GM18867 (cell line): ENCODE data around the gene CD320.
"Not testable (repeated sequence)": the region's sequence is repeated elsewhere in the genome, so short reads cannot be mapped to it uniquely, and the experiment has no call there.

Experiments used
- ATAC-seq: cut with Tn5 transposase; IDR thresholded peaks from one replicate; pipeline ENCODE4 v1.9.1; 2021; ENCODE audit warnings: mild to moderate bottlenecking, moderate library complexity; ENCODE audit not compliant: unreplicated experiment

Gene CD320

DNA sequence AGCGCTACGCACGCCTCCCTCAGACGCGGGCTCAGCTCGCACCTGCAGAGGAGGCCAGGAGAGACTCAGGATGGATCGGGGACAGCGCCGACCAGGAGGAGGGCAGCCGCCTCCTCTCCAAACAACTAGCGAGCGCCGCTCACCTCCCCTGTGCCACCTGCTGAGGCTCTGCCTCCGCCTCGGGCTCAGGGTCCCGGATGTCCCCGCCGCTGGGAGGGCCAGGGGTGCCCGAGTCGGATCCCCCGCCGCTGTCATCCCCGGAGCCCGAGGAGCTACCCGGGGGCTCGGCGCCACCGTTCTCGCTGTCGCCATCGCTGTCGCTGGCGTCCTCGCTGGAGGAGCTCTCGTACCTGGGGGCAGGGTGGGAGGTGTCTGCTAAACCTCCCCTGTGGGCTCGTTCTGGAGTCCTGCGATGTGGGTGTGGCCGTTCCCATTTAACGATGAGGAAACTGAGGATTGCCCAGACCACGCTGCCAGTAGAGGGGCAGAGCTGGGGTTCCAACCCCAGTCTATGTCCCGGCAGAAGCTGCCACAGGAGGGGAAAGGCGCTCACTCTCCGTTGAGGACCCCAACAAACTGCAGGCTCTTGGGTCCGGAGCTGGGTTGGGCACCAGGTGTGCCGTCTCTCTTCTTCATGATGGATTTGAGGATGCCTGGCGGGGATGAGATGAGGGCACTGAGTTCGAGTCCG lies 25.8 kb upstream of the CD320 start:
- ATAC-seq, result no peak

DNA sequence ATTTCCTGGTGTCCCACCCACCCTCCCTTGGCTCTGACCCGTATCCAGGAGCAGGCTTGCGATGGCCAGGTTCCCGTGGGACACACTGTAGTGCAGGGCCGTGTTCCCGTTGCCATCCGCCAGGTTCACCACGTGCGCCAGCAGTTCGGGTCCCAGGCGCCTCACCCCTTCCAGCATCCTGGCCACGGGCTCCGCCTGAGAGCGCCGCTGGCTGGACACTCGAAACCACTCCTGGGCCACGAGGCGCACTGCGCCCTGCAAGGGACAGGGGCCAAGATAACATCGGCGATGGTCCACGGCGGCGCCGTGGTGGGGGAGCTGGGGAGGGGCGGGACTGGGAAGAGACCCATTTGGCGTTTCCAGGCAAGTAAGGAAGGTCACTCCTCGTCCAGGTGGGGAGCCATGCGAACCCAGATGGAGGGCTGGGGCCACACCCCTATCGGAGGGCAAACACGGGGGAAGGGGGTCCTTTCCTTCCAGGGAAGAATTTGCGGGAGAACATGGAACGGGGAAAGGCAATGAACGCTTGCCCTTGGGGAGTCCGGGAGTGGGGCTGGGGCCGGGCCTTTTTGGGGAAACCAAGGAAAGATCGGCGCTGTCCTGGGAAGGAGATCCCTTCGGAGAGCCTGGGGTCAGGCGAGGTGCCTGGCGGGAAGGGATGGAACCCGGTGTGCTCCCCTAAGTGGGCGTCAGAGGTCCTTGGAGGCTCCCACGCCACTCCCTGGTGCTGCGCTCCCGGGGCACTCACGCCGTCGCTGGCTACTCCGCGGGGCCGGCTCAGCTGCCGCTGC lies 25.0 kb upstream of the CD320 start:
- no peak for ATAC-seq

DNA sequence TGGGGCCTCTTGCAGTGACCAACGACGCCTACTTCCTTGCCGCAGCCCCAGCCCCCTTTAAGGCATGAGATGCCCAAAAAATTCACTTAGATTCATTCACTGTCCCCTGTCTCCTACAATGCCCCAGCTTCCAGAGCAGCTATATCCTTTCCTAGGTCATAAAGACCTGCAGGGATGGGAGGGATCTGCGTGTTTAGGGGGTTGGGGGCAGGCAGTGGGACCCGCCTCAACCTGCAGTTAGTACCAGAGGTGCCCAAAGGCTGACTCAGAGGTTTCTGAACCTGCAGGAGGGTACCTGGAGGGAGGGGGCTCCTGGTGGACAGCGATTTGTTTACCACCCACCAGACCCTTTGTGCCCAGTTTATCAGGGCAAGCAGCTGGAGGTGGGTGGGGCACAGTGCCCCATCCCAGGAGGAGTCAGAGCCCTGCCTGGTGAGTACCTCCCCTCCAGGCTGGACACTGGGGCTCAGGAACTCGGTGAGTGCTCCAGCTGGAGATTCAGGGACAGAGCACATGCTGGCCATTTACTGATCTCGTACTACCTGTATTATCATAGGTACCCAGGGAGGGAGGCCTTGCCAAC lies 23.2 kb upstream of the CD320 start:
- ATAC-seq, result no peak

DNA sequence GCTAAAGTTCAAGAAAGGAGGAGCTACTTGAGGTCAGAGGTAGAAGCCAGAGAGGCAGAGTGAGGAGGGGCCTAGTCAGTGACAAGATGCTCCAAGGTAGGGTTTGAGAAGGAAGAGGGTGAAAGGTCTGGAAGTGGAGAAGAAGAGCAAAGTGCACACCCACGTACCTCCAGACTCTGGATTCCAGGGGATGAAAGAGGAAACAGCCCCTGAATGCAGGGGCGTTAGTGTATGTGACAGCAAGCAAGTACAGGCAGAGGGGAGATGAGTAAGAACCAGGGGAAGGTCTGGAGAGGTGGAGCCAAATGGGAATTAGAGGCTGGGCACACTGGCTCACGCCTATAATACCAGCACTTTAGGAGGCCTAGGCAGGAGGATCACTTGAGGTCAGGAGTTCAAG lies 21.8 kb upstream of the CD320 start:
- no peak for ATAC-seq

DNA sequence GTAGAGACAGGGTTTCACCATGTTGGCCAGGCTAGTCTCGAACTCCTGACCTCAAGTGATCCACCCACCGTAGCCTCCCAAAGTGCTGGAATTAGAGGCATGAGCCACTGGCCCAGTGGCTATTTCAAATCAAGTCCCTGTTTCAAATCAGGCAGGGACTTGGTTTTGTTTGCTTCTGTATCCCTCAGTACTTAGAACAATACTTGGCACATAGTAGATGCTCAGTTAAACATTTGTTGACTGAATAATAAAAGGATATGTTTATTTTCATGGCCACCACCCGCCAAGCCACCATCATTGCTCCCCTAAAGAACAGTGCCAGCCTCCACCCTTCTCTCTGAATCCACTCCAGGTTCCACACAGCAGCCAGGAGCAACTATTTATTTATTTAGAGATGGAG lies 17.3 kb upstream of the CD320 start:
- no peak for ATAC-seq

DNA sequence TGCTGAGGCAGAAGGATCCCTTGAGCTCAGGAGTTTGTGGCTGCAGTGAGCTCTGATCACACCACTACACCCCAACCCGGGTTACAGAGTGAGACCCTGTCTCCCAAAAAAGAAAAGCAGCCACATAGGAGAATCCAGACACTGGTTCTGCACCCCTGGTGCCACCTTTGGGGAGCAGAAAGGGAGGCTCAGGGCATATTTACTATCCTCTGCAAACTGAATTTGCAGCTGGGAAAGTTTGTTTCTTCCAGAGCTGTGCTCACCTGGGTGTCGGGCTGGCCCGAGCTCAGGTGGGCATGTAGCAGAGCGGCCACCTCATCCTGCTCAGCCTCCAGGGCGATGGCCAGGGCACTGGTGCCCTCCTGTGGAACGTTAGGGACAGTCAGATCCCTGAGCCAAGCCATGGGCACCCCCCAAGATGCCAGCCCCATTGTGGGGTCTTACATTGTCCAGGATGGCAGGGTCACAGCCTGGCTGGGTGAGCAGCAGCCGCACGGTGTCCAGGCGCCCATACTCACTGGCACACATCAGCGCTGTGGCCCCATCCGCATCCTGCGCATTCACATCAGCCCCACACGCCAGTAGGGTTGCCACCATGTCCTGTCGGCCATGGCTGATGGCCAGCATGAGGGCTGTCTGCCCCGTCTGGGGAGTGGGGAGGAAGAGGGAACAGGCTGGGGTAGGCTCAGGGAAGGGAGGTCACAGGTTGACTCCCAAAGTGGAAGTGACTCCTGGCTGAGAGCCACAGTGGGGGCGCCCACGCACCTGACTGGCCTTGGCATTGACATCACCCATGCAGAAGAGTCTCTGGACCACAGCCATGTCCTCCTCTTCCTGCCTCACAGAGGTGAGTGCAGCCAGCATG lies 16.3 kb upstream of the CD320 start:
- no peak for ATAC-seq

DNA sequence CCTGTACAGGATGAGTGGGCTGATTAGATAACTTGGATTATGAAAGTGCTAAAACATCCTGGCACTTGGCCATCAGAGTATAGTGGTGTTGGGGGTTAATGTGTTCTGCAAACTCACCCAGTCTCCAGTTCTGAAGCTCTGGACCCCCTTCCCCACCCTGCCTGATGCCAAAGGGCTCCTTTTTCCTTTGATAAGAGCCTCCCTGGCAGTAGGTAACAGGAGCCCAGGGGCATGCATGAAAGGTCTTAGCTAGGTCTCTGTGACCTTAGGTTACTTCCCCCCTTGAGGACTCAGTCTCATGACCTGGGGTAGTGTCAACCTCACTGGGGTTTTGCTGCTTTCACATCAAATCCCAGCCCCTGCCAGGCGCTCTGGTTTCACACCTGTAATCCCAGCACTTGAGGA lies 15.6 kb upstream of the CD320 start:
- no peak for ATAC-seq

DNA sequence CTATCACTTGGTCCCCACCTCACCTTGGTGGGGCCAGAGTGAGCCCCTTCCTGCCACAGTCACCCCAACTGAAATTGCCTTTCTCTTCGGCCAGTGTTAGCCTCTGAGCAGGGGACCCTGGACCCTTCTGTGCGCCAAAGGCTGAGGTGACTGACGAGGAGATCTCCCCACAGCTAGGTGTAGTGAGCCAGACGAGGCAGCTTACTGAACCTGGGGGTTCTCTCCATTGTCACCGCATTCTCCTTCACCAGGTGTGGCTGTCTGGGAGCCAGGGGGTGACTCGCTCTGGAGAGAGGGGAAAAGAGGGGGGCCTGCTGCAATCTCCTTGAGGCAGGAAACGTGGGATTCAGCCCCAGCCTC lies 14.5 kb upstream of the CD320 start:
- no peak for ATAC-seq

DNA sequence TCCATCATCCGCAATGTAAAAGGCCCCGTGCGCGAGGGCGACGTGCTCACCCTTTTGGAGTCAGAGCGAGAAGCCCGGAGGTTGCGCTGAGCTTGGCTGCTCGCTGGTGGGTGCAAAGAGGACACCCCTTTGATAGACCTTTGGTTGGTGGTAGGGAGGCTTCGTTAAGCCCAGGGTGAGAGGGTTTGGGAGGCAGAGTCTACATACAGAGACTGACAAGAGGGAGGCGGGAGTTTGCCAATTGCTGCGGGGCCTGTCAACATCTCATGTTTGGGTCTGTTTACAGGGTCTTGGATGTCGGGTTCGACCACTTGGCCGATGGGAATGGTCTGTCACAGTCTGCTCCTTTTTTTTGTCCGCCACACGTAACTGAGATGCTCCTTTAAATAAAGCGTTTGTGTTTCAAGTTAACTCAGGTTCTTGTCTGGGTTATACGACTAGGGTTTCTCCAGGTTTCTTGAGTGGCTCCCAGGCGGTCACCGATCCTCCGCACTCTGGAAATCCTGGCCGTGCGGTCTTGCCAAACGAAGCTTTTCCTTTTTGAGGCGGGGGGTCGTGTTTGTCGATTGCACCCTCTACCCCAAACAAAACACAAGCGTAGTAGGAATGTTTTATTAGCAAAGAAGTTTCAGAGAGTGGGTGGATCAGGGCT lies 14.0 kb upstream of the CD320 start:
- ATAC-seq, result no peak

DNA sequence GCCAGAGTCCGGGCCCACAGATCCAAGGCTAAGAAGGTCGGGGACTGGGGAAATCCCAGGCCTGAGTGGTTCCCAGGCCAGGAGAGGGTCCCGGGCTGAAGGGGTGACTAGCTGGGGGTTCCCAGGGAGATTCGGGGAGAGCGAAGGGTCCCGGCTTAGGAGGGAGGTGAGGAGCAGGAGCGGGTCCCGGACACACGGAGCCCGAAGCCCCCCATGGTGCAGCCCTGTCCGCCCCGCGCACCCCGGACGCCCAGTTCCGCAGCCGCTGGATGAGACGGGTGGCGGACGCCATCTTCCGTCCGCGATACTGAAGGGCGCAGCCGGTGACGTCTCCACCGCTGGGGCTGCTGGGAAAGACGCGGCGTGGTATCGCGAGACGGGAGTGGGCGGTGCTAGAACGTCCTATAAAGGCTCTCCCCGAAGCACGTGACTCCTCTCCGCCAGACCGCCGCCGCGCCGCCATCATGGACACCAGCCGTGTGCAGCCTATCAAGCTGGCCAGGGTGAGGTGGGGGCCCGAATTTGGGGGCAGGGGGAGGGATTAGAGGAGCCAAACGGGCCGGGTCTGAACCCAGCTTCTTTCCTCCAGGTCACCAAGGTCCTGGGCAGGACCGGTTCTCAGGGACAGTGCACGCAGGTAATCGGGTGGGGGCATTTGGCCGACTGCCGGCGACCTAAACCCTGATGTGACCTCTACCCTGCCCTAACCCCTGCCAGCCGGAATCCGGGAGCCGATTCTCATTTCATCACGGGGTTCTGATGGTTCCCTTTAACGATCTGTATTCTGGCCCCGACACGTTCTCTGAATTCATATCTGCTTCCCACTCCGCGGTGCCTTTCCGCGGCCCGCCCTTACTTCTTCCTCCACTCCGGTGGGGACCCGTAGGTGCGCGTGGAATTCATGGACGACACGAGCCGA lies 13.2 kb upstream of the CD320 start, which contains the start of the genes NDUFA7 and RPS28:
NDUFA7 (minus strand) TSS at position 309 of the 919 bp plus-strand sequence; CDS start at position 292, 17 bp downstream.
RPS28 (plus strand) TSS at position 430 of the 919 bp plus-strand sequence; CDS start at position 465, 35 bp downstream.
- ATAC-seq, result peak; percentile 87

DNA sequence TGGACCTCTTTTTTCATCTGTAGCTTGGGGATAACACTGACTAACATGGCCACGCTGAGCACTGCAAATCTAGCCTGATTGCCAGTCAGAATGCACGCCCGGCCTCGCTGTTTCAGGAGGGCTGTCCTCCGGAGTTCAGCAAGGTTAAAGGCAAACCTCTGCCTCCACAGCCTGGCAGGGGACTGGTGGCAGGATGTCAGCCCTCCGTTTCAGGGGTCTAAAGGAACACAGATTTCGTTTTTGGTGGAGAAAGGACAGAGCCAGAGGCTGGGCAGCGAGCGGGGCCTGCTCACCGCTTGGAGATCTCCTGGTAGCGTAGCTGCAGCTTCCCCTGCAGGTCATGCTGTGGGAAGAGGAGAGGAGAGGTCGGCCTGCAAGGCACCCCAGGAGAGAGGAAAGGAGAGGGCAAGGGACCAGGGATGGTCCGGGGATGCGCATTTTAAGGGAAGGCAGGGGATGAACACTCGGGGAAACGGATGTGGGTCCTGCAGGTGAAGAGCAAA lies 12.5 kb upstream of the CD320 start:
- ATAC-seq, result peak; percentile 9

DNA sequence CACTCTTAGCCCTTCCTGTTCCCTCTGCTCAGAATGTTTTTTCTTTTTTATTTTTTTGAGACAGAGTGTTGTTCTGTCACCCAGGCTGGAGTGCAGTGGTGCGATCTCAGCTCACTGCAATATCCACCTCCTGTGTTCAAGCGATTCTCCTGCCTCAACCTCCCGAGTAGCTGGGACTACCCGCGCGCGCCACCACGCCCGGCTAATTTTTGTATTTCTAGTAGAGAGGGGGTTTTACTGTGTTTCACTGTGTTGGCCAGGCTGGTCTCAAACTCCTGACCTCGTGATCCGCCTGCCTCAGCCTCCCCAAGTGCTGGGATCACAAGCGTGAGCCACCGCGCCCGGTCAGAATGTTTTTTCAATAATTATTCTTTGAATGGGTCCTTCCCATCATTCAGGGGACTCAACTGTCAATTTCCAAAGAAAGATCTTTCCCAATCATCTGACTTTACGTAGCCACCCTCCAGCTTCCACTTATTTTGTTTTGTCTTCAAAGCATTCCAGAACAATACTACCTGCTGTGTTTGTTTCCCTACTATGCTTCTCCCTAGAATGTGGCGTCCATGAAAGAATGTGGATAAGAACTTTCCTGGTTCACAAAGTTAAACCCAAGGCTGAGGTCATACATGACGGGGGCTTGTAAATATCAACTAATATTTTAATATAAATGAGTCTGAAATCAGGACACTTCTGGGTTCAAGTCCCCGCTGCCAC lies 11.8 kb upstream of the CD320 start:
- ATAC-seq, result no peak

DNA sequence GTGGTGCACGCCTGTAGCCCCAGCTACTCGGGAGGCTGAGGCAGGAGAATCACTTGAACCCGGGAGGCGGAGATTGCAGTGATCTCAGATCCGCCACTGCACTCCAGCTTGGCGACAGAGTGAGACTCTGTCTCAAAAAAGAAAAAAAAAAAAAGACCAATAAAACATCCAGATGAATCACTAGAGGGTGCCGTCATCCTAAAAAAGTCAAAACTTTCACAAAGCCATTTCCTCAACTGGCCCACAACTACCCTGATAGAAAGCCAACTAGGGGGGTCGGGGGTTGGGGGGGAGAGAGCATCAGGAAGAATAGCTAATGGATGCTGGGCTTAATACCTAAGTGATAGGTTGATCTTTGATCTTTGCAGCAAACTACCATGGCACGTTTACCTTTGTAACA lies 10.7 kb upstream of the CD320 start:
- ATAC-seq, result not testable (repeated sequence)

DNA sequence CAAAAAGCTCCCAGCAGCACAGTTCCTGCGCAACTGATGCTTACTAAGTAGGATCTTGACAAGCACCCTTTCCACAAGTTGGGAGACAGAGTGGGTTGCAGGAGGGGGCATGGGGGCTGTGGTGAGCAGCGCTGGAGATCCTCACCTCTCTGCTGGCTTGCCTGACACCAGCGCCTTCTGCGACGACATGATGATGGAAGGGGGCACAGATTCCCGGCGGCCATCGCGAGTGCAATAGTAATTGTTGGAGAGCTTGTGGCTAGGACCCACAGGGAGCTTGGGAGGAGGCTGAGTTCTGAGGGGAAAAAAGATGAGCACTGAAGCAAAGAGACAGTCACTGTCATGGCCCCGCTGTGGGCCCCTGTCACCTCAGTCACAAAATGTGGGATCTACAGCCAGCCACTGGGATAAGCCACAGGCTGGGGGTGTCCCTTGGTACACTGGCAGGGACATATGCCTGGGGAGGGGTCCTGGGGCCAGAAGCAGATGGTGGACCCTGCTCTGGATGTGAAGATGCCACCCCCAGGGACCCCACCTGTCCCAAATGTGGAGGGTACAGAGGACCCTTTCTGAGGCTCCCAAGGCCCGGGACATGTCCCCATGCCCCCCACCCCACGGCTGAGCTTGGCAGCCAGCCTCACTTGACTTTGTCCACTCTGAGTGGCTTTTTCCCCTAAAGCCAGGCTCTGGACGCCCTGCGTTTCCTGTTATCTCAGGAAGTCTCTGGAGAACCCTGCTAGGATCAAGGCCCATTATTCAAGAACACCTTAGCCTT lies 8.4 kb upstream of the CD320 start:
- ATAC-seq, result no peak

DNA sequence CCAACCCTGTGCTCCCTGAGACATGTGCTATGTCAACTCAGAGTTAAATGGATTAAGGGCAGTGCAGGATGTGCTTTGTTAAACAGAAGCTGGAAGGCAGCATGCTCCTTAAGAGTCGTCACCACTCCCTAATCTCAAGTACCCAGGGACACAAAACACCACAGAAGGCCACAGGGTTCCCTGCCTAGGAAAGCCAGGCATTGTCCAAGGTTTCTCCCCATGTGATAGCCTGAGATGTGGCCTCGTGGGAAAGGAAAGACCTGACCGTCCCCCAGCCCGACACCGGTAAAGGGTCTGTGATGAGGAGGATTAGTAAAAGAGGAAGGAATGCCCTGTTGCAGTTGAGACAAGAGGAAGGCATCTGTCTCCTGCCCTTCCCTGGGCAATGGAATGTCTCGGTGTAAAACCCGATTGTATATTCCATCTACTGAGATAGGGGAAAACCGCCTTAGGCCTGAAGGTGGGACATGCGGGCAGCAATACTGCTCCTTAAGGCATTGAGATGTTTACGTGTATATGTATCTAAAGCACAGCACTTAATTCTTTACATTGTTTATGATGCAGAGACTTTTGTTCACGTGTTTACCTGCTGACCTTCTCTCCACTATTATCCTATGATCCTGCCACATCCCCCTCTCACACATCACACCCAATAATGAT lies 7.0 kb upstream of the CD320 start:
- ATAC-seq, result not testable (repeated sequence)

DNA sequence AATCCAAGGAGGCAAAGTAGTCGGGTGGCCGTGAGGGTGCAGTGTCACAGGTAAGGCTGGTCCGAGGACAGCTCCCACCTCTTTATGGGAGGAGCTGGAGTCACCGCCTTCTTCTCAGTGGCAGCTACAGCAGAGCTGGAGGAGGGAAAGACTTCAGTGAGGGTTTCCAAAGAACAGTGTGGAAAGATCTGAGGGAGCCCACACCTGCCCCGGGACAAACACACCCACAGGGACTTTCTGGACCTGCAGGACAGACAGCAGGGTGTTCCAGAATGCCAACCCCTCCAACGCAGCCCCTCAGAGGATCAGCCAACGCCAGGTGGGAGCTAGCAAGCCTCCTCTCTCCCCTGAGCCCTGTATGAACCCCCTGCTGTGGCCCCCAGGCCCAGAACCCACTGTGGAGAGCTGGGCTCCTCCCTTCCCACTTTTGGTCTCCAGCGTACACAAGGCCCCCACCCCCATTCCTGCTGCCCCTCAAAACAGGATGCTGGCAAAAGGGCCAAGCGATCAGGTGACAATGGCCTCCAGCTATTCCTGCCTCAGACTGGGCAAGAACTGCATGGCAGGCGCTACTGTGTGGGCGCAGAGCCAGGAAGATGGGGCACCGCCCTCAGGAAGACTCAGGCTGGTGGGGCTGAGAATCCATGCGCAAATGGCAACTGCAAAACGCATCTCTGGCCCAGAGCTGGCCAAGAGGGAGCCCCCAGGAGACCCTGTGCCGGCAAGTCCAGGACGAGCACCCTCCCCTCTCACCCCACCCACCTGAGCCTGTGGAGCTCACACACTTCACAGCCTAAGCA lies 3.5 kb upstream of the CD320 start:
- ATAC-seq, result no peak
